DMS 273 (cell line): ENCODE measurements around the gene EXOC3.
"Not testable (repeated sequence)": the region's sequence is repeated elsewhere in the genome, so short reads cannot be mapped to it uniquely, and the experiment has no call there.

ENCODE experiments used
- DNase-seq: peaks from one replicate; lab custom pipeline; 2025; ENCODE audit not compliant: unreplicated experiment; lab: John Stamatoyannopoulos, UW

The EXOC3 gene

GRCh38 chr5:442335-443238, at the start of gene EXOC3:
EXOC3 (plus strand) TSS chr5:443176; CDS start chr5:446206, 3,030 bp downstream.
- DNase-seq, result peak; percentile 90

DNA sequence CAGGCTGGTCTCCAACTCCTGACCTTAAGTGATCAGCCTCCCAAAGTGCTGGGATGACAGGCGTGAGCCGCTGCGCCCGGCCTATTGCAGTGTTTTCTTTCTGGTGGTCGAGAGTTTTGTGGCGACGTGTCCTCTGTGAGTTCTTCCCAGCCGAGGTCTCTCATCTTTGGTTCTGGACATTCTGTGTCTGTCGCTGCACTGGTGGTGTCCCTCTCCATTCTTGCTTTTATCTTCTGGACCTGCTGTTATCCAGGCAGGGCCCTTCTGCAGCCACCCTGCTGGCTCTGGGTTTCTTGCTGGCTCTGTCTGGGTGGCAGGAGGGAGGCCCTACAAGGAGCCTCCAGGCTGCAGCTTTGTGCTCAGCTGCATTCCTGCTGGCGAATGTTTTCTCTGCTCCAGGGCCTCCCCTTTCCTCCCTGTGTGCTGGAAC, 49.1 kb upstream of the EXOC3 start:
- DNase-seq, result no peak

- no peak for DNase-seq
These were observed 48.3 kb upstream of the EXOC3 start for GRCh38 chr5:394671-395155.

DNA sequence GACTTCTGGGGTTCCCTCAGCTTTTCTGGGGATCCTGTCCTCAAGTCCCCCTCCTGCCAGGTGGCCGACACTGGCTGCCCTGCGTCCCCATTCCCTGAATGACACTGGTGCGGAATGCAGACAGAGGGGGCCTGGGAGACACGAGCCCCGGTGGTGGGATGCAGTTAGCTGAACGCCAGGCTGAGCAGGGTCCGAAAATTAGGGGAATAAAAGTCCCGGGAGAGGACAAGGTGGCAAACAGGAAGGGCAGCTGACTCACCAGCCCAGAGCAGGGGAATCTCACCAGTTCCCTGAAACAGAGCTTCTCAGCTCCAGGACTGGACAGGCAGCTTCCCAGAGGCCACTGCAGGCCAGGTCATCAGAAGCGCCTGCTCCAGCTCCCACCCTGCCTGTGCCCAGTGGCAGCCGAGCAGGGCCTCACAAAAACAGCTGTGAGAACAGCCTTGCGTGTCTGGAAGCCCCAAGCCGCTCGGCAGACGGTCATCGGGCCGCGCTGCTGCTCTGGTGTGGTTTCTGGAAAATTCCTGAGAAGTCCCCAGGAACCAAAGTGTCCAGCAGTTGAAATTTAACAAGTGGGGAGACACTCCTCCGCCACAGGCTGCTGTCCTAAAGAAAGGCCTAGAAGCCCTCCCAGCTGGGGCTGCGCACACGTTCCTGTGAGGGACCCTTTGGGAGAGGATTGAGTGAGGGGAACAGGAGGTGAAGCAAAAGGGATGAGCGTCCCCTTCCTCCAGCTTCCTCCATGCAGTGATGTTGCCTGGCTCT, 47.6 kb upstream of the EXOC3 start:
- DNase-seq, result no peak

GRCh38 chr5:395921-396530, 47.0 kb upstream of the EXOC3 start:
- DNase-seq, result no peak

DNA sequence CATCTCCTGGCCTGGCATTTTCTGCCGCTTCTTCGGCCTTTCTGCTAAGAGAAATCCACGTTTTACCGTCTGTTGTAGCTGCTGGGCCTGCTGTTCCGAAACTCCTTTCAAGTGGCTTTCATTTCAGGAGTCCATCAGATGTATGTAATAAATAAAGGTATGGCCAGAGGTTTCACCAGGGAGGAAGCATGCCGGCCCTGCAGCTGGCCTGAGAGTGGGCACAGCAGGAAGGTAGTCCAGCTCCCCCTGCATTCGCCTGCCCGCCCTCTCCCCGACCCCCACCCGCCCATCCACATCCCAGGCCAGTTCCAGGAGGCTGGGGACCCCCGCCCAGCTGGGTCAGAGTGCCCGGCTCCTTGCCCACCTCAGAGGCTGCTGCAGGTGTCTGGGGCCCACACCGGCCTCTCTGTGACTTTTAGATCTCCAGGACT, 46.4 kb upstream of the EXOC3 start:
- peak; percentile 24 for DNase-seq

GRCh38 chr5:398141-398474, 44.9 kb upstream of the EXOC3 start:
- not testable (repeated sequence) for DNase-seq

DNA sequence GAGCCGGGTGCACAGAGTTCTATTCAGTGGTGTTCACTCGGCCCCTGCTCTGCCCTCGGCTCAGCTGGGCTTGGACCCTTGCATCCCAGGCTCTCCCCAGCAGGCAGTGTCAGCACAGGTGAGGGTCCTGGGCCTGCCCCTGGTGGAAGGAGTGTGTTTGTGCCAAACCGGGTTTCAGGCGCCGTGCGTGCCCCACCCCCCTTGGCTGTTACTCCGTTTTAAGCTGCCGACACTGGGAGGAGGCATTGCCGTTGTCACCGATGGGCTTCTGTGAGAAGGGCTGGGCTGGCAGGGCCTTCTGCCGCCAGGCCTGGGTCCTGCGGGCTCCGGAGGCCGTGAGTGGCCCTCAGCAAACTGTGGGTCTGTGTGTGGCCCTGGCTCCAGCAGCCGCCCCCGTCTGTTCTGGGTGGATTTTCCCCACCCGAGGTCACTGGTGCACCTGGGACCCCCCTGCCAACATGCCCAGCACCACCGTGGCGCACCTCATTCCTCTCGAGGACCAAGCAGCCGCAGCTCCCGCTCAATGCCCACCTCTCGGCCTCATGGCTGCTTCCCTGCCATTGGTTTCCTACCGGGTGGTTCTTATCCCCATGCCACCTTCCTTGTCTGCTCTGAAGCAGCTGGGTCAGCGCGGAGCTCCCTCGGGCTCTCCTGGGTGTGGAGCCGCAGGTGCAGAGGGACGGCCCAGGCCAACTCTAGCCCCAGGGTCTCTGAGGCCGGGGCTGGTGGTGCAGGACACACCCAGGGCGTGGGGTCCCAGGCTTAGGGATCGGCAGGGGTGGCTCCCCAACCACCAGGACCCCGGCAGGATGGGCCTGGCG, 44.3 kb upstream of the EXOC3 start:
- no peak for DNase-seq

DNA sequence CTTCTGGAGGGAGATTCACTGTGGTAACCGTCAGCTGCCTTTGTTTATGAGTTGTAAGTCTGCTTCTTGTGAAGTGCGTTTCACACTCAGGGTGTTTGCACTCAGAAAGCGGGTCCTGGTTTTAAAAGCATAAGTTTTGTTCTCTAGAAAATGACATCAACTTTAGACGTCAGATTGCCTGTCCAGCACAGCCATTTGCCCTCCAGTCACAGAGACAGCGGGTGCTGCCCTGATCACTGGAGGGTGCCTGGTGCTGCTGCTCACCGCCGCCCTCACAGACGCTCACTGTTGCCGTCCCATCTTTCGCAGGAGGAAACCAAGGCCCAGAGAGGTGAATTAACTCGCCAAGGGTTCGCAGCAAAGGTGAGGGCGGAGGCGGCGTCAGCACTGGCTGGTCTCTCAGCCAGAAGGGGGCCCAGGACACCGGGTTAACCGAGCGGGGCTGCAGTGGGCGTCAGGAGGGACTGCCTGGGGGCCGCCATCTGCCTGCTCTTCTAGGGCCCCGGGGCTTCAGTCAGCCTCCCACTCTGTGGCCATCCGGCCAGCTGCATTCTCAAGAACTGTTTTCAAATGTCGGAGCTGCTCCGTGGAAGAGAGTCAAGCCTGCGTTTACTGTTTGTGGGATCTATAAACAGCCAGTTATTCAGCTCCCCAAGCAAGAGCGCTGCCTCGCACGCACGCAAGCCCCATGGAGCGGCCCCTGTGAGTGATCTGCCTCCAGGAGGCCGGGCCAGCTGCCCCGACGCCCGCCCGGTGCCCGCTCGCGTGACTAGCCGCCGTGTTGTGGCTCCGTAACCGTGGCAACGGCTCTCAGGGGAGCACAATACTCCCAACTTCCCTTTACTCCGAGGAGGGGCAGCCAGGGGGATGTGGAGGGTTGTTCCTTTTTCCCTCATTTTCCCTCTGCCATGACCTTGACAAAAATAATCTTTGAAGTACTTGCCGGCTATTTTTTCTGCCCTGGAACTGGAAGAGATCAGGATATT, 43.4 kb upstream of the EXOC3 start:
- peak; percentile 95 for DNase-seq

GRCh38 chr5:400282-401145, 42.5 kb upstream of the EXOC3 start:
- no peak for DNase-seq

GRCh38 chr5:401146-402034, 41.6 kb upstream of the EXOC3 start:
- no peak for DNase-seq

DNA sequence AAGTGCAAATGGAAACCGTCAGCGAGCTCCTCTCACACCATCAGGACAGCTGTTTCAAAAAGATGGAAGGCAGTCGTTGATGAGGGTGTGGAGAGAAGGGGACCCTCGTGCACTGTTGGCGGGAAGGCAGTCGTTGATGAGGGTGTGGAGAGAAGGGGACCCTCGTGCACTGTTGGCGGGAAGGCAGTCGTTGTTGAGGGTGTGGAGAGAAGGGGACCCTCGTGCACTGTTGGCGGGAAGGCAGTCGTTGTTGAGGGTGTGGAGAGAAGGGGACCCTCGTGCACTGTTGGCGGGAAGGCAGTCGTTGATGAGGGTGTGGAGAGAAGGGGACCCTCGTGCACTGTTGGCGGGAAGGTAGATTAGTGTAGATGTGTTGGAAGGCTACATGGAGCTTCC, 40.8 kb upstream of the EXOC3 start:
- not testable (repeated sequence) for DNase-seq

- no peak for DNase-seq
These were observed 40.2 kb upstream of the EXOC3 start for GRCh38 chr5:402615-403359.

GRCh38 chr5:403995-404394, 39.0 kb upstream of the EXOC3 start:
- no peak for DNase-seq

- DNase-seq, result no peak
These were observed 38.2 kb upstream of the EXOC3 start for GRCh38 chr5:404666-405241.

DNA sequence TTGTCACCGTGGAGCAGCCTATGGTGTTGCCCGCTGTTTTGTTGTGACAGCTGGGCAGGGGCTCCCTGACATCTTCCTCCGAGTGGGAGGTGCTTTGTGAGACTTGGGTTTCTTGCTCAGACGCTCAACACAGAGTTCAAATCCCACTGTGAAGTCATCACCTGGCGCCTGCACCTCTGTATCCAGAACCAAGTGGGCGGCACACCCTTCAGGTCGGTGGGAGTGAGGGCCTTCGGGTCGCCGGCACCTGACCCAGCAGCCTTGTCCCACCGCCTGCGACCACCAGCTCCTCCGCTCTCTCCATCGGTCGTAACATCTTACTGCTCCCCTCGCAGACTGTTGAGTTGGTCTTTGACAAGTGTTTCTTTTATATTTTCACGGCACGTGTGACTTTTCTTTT, 37.6 kb upstream of the EXOC3 start:
- no peak for DNase-seq

DNA sequence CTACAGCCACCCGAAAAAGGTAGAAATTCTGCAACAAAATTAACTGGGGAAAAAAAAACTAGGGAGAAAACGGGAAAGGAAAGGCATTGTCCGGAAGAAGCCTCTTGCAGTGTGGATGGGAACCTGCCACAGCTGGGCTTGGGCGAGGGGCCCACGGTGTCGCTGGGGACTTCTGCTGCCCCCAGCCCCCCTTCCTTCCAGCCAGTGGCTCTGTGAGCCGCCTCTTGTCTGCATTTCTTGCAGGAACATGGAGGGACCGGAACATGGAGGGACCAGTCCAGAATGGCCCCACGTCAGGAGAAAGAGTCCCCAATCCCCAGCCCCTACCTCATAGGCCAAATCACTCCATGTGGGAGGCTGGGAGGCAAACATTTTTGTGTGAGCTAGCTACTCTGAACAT, 36.9 kb upstream of the EXOC3 start:
- DNase-seq, result no peak
